Embryonic facial prominence (tissue), 1 donor: ENCODE data around the gene RAB31.

Source experiments
- DNase-seq: peaks from one replicate; pipeline ENCODE4 v3.0.0-alpha.2; 2016; ENCODE audit errors: extremely low spot score

The RAB31 gene

GRCh38 chr18:9737472-9738121 lies 29.5 kb downstream of the RAB31 start:
- DNase-seq = no peak

DNA sequence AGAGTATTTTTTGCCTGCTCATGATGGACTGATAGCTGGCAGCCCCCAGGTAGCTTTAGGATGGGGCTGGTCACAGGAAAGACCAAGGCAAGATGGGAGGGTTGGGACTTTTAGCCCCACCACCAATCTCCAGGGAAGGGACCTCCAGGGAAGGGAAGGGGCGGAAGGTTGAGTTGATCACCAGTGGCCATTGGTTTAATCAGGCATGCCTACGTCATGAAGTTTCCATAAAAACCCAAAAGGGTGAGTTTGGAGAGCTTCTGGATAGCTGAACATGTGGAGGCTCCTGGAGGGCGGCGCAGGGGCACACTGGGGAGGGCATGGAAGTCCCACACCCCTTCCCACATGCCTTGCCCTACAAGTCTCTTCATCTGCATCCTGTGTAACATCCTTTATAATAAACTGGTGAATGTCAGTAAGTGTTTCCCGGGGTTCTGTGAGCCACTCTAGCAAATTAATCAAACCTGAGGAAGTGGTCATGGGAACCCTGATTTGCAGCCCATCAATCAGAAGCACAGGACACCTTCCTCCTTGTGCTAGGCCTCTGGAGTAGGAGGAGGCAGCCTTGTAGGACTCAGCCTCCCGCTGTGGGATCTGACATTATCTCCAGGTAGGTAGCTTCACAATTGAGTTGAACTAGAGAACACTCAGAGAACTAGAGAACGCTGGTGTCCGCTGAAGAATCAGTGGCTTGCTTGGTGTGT lies 30.3 kb downstream of the RAB31 start:
- DNase-seq = no peak

DNA sequence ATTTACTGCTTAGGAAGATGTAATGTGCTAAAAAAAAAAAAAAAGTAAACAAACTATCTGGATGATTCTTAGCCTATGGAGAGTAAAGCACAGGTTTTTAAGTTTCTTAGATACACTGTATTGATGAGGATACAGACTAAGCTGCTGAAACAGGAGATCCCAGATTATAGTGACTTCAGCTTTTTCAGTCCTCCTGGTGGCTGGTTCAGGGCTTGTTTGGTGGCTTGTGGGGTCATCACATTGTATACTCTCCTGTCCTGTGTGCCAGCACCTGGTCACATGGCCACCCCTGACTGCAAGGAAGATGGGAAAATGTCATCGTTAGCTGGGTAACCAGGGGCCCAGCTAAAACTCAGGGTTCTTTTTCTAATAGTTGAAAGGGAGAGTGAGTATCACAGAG lies 31.4 kb downstream of the RAB31 start:
- DNase-seq = no peak

GRCh38 chr18:9740071-9740470 lies 32.0 kb downstream of the RAB31 start:
- DNase-seq = no peak

GRCh38 chr18:9741406-9741792 lies 33.3 kb downstream of the RAB31 start:
- DNase-seq = no peak

DNA sequence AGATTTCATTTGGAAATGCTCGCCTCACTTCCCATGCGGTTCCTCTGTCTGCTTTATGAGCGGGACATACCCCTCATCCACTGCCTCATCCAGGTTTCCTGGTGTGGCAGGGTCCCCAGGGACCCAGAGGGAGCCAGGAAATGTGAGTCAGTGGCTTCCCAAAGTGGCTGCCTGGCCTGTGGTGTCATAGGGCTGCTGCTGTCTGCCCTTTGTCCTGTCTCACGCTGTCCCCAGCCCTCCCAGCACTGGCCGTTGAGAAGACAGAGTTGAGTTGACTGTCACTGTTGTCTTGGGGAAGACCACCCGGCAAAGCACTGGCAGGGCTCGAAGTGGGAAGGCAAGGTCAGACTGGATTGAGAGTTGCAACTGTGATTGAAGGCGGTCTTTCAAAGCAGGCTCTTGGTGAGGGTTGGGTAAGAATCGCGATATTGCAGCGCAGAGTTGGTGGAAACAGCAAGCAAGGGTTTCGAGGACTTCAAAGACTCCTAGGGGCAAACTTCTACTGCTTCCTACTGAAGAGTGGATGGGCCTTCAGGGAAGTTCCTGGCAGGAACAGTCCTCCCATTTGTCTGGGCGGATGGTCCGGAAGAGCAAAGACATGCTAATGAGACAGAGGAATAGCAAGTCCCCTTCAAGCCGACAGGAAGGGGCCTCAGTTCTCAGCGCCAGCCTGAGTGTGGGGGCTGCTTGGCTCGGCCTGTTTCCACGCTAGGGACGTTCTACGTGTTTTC lies 33.9 kb downstream of the RAB31 start:
- no peak for DNase-seq

GRCh38 chr18:9742524-9743131 lies 34.5 kb downstream of the RAB31 start:
- no peak for DNase-seq

DNA sequence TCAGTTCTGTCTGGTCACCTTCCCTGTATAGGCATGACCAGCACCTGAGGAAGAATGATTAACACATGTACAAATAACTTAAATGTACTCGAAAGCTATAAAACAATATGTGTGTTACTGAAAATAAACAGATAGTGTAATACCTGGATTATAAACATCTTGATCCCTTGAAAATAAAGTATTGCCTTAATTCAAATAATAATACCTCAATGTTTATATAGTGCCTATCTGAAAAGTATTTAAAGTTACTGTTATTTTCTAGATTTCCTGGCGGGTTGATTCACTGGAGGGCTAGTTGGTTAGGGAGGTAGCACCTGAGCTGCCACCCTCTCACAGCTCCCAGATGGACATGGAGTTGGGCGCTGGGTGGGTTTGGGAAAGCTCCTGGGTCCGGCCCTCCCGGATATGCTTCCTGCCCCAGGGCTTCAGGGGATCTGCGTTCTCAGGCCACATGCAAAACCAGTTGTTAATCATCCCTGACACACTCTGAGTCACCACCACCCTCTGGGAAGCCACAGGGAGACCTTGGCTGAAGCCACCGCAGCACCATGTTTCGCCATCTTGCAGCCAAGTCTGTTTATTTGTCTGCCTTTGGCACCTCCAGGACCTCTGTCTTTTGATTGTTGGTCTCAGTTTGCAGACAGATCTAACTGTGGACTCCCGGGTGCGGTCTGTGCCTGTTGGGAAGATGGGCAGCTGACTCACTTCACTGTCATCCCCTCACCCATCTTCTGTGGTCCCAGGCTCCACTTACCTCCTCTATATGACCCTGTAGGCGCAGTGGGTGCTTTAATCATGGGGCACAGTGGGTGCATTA lies 35.3 kb downstream of the RAB31 start:
- no peak for DNase-seq

- no peak for DNase-seq
These were observed 38.9 kb downstream of the RAB31 start for GRCh38 chr18:9746958-9747357.

DNA sequence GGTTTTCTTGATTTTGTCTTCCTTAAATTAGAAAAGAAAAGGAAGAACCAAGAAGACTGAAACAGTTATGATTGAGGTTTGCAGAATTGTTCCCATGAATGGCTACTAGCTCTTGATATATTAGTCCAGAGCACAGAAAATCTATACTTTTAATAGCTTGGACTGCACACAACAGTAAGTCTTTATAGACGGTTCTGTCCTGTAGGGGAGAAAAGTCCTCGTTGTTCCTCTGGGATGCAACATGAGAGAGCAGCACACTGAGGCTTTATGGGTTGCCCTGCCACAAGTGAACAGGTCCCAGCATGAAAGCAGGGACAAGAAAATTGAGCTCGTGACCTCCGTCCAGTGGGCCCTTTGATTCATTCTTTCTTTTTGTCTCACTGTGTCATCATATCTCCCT lies 41.5 kb downstream of the RAB31 start:
- no peak for DNase-seq

DNA sequence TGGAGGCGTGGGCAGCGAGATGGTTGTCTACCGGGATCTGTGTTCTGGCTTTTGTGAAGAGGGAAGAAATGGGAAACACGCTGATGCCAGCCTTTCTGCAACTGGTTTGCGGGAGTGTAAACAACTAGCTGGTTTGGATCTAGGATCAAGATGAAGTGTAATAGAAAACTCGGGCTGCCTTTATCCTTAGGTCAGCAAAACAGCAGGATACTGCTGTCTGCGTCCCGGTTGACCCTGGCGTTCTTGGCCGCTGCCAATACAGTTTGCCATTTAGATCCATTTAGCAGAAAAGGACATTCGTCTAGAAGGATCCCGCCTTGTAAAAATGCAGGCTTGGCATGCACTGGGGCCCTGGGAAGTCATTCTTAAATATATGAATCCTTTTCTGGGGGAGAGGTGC lies 42.0 kb downstream of the RAB31 start:
- no peak for DNase-seq

- DNase-seq = no peak
These were observed 42.7 kb downstream of the RAB31 start for GRCh38 chr18:9750606-9751304.

DNA sequence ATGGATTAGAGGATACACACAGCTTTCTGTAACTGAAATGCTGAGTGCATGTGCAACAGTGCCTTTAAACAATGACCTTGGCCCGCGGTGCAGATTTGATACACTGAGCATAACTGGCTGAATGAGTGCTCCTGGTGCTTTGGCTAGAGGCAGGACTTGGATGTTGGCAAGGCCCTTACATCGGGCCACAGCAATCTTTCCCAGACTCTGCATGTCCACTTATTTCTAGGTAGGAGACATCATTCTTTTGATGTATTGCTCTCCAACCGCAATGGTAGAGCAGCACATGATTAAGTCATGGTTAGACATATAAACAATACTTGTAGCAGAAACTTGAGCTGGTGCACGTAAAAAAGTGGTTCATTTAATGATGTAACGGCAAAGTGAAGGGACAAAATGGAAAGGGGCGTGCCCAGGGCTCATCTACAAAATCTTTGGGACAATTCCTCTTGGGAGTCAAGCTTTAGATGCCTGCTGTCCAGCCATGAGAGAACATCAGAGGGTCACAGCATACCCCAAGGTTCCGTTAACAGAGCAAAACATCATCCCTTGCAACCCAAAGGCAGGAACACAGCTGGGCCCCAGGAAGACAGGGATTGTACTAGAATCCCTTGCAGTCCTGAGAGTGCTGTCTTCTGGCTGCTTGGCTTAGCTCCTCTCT lies 43.4 kb downstream of the RAB31 start:
- DNase-seq = no peak

DNA sequence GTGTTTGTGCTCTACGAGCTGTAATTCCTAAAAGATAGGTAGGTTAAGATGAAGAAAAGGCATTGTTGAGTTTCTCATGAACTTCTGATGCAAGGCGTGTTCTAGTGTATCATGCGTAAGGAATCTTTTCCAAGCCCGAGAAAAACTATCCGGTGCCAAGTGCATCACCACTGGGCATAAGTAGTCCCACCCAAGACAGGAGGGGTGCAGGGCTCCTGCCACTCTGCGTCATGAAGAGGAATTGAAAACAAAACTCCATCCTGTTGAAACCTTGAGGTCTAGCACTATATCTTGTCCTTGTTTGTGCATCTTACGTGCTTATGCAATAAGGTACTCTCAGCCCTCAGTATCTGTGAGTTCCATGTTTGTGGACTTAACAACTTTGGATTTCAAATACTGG lies 45.7 kb downstream of the RAB31 start:
- no peak for DNase-seq

GRCh38 chr18:9755110-9755509 lies 47.0 kb downstream of the RAB31 start:
- DNase-seq = no peak

GRCh38 chr18:9755615-9756014 lies 47.5 kb downstream of the RAB31 start:
- no peak for DNase-seq

- no peak for DNase-seq
These were observed 48.3 kb downstream of the RAB31 start for GRCh38 chr18:9756271-9756932.

GRCh38 chr18:9756933-9757470 lies 48.9 kb downstream of the RAB31 start:
- DNase-seq = no peak

DNA sequence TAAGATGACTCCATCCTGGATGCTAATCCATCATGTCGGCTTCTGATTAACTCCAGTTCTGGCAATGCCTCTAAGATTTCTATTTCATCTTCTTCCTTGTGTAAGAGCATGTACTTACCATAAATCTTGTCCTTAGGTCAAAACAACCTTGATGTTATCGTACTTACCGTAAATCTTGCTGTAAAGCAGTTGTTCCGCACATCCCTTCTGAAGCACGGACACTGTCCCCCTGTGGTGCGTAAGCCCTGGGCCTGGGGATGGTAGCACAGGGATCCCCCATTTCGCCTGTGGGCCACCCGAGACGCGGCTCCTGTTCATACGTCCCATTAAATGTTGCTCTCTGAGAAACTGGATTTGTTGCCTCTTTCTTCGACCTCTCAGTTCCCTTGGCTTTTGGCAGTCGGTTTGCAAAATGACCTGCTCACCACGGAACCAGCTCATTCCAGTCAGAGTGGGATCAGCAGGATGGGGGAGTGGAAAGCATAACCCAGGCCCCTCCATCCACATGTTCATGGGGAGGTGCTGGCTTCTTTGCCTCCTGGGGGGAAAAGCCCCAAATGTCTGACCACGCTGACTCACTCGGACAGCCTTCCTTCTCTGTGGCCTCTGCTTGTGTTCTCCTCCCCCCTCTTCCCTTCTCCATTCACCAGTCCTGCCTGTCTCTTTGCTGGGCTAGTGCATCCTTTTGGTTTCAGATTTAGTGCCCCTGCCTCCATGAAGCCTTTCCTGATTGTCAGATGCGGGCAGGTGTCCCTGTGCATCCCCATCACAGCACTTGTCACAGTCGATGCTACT lies 49.9 kb downstream of the RAB31 start:
- DNase-seq = no peak
